CD4-positive, alpha-beta T cell treated with Interleukin-6 at 100 ng/mL for 8 hours (primary cell): ENCODE results near the gene B3GNT3.
"Not testable (repeated sequence)": the region's sequence is repeated elsewhere in the genome, so short reads cannot be mapped to it uniquely, and the experiment has no call there.

Source experiments
- DNase-seq: peaks from one replicate; pipeline ENCODE4 v3.0.0-alpha.2; 2020; ENCODE audit warnings: mixed read lengths, low spot score

B3GNT3 gene

GRCh38 chr19:17797424-17798201 lies 2.7 kb downstream of the B3GNT3 start:
- DNase-seq, result no peak

DNA sequence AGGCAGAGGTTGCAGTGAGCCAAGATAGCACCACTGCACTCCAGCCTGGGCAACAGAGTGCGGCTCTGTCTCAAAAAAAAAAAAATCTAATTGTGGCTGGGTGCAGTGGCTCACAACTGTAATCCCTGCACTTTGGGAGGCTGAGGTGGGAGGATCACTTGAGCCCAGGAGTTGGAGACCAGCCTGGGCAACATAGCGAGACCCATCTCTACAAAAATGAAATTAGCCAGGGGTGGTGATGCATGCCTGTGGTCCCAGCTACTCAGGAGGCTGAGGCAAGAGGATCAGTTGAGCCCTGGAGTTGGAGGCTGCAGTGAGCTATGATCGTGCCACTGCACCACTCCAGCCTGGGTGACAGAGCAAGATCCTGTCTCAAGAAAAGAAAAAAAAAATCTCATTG lies 3.7 kb downstream of the B3GNT3 start:
- DNase-seq, result not testable (repeated sequence)

DNA sequence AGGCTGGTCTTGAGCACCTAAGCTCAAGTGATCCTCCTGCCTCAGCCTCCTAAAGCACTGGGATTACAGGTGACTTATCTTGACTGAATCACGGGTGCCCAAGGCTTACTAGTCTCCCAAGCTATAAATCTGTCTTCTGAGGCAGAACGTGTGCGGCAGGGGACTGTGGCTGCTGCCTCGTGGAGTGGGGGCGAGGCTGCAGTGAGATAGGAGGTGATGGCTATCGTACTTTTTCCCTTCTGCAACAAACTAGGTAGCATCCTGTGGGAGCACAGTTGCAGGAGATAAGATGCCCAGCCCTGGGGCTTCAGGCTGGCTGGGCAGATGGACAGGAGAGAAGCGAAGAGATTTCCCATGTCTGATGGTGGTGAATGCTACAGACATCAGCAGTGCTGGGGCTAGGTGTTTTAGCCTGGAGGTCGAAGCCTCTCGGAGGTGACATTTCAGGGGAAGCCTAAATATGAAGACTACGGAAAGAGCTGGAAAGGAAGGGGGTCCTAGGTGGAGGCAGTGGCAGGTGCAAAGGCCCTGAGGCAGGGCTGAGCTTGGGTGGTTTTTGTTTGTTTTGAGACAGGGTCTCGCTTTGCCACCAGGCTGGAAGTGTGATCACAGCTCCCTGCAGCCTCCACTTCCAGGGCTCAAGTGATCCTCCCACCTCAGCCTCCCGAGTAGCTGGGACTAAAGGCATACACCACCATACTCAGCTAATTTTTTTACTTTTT lies 7.4 kb downstream of the B3GNT3 start:
- no peak for DNase-seq

DNA sequence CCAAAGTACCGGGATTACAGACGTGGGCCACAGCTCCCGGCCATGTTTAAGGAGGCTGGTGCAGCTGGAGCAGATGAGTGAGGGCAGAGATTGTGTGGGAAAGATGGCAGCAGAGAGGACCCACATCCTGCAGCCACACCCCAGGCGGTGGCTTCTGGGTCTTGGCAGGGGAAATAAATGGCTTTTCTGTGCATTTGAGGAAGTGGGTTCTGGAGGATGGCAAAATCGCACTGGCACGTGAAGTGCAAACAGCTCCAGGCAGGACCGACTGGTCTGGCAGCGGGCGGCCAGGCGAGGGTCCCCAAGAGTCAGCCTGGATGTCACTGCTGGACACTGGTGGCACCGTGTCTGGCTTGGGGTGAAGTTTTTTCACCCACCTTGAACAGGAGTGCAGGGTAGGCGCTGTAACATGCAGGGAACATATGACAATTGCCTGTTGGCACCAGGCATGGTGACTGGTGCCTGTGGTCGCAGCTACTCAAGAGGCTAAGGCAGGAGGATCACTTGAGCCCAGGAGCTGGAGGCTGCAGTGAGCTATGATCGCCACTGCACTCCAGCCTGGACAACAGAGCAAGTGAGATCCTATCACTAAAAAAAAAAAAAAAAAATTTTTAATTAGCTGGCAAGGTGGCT lies 8.4 kb downstream of the B3GNT3 start:
- DNase-seq, result peak; percentile 69

DNA sequence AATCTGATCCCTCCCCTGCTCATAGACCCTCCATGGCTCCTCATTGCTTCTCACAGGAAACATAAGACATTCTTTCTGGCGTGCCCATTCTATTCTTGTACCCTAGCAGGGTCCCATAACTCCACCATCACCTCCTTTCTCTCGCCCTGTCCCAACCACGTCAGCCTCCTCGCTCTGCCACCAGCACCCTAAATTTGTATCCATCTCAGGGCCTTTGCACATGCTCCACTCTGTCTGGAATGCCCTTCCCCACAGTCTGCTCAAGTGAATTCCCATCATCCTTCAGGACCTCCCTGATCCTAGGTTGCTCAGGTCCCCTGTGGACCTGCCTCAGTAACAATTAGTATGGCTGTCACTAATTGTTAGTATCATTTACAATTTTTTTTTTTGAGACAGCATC lies 10.5 kb downstream of the B3GNT3 start:
- DNase-seq, result no peak

DNA sequence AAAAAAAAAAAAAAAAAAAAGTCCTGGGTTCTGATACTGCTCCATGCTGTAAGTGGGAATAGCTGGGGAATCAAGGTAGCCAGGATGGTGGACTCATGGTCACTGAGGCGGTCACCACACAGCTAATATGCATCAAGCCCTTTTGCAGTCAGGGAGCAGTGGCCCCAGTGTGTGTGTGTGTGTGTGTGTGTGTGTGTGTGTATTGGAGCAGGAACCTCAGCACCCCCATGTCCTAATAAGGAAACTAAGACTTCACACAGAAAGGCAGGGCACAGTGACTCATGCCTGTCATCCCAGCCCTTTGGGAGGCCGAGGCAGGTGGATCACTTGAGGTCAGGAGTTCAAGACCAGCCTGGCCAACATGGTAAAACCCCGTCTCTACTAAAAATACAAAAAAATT lies 12.0 kb downstream of the B3GNT3 start:
- DNase-seq, result no peak

- DNase-seq, result no peak
These were observed 12.9 kb downstream of the B3GNT3 start for GRCh38 chr19:17807731-17808316.

- DNase-seq, result no peak
These were observed 16.2 kb downstream of the B3GNT3 start for GRCh38 chr19:17811103-17811502.

DNA sequence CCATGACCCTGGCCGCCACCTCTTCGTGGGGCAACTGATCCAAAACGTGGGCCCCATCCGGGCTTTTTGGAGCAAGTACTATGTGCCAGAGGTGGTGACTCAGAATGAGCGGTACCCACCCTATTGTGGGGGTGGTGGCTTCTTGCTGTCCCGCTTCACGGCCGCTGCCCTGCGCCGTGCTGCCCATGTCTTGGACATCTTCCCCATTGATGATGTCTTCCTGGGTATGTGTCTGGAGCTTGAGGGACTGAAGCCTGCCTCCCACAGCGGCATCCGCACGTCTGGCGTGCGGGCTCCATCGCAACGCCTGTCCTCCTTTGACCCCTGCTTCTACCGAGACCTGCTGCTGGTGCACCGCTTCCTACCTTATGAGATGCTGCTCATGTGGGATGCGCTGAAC lies 16.7 kb downstream of the B3GNT3 start:
- no peak for DNase-seq

DNA sequence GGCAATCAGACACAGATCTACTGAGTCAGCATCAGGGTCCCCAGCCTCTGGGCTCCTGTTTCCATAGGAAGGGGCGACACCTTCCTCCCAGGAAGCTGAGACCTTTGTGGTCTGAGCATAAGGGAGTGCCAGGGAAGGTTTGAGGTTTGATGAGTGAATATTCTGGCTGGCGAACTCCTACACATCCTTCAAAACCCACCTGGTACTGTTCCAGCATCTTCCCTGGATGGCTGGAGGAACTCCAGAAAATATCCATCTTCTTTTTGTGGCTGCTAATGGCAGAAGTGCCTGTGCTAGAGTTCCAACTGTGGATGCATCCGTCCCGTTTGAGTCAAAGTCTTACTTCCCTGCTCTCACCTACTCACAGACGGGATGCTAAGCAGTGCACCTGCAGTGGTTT lies 17.2 kb downstream of the B3GNT3 start:
- DNase-seq, result no peak

- DNase-seq, result no peak
These were observed 22.9 kb downstream of the B3GNT3 start for GRCh38 chr19:17817668-17818363.

DNA sequence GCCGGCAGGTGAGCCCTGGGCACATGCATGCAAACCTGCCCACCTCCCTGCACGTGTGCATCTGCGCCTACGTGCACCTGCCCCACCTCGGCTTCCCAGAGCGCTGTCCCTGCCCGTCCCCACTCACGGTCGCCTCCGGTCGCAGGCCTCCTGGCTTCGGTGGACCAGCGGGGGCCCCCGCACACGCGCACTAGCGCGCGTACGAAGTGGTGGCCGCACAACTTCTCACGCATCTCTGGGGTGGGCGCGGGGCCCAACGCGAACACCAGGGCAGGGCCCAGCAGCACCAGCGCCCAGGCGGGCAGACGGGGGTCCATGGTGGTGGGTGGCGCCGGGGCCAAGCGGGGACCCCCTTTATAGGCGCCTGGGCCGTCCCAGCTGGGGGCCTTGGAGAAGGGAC lies 26.3 kb downstream of the B3GNT3 start, which contains the start of gene INSL3:
INSL3 (minus strand) TSS at position 330 of the 400 bp plus-strand sequence; CDS start at position 317, 13 bp downstream.
- DNase-seq, result no peak

- DNase-seq, result no peak
These were observed 29.4 kb downstream of the B3GNT3 start for GRCh38 chr19:17824339-17824738.

DNA sequence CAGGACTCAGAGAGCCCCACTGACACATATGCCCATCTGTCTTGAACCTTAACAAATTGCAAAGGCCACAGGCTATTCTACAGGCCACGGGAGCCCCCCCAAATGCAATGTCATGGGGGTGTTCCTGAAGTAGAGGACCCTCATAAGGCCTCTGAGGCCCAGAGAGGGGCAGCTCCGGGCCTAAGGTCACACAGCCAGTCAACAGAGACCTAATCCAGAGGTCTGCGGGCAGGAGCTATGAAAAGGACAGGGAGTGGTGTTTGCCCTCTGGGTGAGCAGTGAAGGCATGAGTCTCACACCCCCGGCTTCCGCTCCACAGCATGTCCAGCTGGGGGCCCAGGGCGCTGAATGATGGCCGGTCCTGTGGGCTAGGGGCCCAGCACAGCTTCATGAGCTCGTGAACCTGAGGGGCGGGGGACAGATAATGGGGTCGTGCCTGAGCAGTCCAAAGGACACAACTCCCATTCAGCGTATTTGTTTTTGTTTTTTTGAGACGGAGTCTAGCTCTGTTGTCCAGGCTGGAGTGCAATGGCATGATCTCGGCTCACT lies 31.6 kb downstream of the B3GNT3 start:
- DNase-seq, result no peak

- no peak for DNase-seq
These were observed 35.1 kb downstream of the B3GNT3 start for GRCh38 chr19:17829855-17830566.

GRCh38 chr19:17830567-17831418 lies 35.9 kb downstream of the B3GNT3 start:
- no peak for DNase-seq

GRCh38 chr19:17831419-17831888 lies 36.5 kb downstream of the B3GNT3 start:
- no peak for DNase-seq

DNA sequence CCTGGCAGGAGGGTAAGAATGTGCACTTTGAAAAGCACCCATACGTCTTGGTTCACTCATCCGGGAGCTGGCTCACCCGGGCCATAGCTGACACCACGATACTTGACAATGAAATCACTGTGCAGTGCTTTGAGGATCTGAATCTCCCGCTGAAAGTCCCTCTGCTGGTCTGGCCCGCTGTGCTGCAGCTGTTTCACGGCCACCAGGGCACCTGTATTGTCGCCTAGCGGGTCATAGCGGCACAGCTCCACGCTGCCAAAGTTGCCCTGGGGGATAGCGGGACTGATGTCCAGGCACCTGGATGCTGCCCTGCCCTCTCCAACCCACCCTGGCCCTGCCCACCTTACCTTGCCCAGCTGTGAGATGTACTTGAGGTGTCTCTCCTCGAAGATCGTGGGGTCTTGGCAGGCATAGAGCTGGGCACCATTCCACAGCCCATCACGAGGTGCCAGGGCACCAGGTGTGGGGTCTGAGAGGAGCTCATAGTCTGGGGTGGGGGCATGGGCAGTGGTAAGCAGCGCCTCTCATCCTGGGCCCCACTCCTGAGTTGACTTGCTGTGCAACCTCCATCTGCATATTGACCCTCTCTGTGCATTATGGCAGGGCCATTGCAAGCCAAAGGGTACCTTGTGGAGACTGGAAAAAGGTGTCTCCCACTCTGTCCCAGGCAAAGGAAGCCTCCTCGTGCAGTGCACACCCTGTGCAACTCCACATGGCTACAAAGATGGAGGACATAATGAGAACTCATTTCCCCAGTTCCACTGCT lies 37.7 kb downstream of the B3GNT3 start:
- no peak for DNase-seq
